NOMO-1 (cell line): ENCODE results near the gene TMEM45B.
"Not testable (repeated sequence)": the region's sequence is repeated elsewhere in the genome, so short reads cannot be mapped to it uniquely, and the experiment has no call there.

ENCODE experiments used
- DNase-seq, 2 experiments: peaks; one replicate each; lab custom pipeline; 2025; ENCODE audit not compliant: unreplicated experiment in 2 of 2; lab: John Stamatoyannopoulos, UW

TMEM45B gene

DNA sequence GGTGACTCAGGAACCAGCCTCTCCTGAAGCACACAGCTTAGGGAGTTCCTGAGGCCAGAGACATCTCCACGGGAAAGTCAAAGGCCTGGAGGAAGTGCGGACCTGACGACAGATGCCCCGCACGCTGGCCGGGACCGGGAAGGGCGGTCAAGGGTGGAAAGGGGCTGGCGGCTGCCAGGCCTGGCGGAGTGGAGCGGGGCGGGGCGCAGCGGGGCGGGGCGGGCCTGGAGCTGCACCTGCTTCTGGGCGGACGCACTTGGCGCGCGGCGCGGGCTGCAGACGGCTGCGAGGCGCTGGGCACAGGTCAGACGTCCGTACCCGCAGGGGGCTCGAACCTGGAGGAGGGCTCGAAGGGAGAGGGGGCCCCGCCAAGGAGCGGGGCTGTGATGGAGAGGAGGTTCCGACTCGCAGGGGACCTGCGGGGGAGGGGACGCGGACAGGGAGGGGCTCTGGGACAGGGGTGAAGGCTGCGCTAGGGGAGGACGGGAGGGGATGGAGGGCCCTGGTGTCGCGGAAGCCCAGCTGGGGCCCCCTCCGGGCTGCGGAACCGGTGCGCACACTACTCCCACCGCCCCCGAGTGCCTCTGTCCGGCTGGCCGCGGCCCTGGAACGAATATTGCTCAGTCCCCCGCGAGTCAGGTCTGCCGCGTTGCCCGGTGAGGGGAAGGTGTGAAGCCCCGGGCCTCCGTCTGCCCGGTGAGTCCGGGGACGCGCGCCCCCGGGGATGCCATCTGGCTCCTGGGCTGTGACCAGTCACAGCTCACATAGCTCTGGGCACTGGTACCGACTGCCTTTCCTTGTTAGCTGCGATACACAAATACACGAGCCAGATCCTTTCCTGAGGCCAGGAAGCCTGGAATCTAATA is at the start of gene TMEM45B:
Gene TMEM45B (plus strand): TSS at position 253 of the 866 bp plus-strand sequence. CDS start 36,635 bp downstream, outside the sequence.
- DNase-seq = no peak

DNA sequence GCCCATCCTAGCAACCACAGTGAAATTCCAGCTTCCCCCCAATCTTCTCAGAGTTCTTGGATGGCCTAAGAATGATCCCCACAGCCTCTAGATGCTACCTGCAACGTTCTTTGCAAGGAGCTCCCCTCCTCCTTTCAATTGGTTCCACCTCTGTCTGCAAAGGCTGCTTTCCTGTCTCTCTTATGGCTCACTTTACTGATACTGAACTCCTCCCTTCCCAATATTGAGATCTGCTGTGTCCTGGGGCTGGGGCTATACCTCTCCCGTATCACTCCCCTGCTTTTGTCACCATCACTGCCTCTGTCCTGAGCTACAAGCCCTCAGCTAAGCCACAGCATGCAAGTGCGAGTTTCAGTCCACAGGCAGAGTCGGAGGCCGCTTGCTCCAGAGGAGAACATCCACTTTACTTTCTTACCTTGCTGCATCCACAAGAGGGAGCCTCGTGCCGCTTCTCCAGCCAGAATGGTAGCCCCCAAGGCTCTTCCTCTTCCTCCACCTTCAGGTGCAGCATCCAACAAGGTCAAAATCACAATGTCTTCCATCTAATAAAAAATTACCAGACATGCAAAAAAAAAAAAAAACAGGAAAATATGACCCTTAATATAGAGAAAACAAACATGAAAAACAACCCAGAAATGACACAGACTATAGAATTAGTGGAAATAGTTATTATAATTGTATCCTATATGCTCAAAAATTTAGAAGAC is 48.6 kb upstream of the TMEM45B start:
- peak; percentile 7 to 46 for DNase-seq

DNA sequence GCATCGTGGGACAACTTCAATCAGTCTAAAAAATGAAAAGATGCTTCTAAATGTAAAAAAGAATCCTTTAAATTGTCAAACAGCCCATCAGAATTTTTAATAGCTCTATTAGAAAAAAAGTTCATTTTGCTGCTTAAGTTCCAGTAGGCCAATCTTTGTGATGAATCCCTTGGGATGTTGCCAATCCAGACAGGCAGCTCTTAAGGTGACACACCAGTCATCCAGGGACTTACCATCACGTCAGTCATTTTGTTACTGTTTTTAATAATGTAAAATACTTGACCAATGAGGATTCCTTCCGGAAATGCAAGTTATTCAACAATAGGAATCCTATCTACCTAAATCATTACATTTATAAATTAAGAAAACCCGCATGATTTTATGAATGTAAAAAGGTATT is 47.8 kb upstream of the TMEM45B start:
- DNase-seq = no peak

DNA sequence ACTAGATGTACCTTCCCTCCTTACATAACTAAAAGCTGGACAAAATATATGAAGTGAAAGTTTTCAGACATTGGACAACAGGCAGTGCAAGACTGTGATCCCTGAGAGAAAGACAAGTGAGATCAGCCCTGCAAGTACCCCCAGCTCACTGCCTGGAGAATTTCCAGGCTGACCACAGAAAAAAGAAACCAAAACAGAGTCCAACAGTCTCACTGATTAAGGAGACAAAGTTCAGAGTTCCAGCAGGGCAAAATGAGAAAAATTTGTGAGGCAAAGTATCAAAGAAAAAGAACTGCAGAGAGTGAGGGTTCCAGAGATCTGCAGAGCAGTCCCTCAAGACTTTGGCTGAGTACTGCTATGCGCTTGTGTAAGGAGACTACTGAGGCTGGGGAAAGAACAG is 47.3 kb upstream of the TMEM45B start:
- no peak for DNase-seq

DNA sequence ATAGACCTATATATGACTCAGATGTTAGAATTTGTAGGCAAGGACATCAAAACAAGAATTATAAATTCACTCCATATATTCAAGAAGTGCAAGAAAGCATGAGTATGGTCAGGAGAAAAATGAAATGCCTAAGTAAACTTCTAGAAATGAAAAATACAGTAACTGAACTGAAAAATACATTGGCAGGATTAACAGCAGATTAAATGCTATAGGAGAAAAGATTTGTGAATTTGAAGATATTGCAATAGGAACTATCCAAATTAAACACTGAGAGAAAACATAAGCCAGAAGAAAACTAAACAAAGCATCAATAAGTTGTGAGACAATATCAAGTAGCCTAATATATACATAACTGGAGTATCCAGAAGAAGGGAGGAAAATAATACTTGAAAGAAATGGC is 46.6 kb upstream of the TMEM45B start:
- DNase-seq = no peak

DNA sequence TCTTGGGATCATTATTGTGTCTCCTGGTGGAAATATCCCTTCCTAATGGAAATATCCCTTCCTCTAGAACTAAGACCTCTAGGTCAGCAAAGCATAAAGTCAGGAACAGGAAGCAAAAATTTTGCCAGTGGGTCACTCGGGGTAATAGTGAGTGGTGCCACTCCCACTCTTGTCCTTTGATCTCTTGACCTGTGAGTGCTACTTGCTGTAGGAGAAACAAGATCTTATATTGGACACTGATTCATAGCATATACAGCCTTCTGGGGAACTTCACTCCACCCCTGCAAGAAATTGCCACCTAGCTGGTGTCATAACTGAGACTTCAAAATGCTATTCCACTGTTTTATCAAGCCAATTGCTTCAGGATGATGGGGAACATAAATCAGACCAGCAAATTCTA is 44.7 kb upstream of the TMEM45B start:
- no peak for DNase-seq

DNA sequence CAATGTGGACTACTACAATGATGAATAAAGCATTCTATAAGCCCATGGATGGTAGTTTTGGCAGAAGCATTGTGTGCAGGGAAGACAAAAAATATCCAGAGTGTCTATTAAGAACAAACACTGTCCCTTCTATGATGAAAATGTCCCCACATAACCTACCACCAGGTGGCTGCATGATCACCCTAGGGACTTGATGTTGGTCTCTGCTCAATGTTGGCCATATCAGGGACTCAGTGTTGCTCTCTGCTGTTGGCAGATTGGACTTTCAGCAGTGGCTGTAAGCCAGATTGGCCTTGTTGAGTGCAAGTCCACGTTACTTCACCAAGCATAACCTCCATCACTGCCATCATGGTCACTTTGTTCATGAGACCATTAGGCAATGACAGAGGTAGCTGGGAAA is 44.2 kb upstream of the TMEM45B start:
- DNase-seq = not testable (repeated sequence)

DNA sequence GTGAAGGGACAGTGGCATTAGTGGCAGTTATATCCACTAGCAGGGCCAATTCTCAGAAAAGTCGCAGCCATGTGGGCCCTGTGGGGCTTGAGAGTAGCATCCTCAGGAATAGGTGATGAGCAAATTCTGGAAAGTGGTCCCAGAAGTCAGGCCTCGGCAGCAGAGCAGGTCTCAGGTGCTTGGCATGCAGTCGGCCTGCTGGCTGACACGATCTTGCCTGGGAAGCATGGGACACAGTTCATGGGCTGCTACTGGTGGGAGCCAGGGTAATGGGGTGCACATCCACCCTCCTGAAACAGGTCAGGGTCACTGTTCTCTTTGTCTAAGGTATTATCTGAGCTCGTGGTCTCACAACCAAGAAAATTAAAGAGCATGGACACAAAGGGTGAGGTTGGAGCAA is 36.8 kb upstream of the TMEM45B start:
- no peak for DNase-seq

DNA sequence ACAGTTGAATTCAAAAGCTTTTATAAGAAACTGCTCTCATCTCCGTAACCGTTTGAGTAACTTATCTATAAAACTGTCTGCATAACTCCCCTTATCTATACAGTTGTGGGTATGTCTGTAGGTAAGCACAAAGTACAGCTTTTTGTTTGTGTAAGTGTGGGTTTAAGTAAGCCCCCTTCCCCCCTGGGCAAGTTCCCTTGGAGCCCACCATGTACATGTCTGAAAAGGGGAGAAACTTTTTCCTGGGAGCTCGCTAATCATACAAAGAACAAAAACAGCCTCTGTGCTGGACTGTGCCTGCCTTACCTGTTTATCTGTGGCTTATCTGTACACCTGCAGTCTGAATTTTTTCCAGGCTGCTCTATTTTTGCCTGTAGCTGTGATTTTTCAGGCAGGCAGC is 36.3 kb upstream of the TMEM45B start:
- DNase-seq = no peak

DNA sequence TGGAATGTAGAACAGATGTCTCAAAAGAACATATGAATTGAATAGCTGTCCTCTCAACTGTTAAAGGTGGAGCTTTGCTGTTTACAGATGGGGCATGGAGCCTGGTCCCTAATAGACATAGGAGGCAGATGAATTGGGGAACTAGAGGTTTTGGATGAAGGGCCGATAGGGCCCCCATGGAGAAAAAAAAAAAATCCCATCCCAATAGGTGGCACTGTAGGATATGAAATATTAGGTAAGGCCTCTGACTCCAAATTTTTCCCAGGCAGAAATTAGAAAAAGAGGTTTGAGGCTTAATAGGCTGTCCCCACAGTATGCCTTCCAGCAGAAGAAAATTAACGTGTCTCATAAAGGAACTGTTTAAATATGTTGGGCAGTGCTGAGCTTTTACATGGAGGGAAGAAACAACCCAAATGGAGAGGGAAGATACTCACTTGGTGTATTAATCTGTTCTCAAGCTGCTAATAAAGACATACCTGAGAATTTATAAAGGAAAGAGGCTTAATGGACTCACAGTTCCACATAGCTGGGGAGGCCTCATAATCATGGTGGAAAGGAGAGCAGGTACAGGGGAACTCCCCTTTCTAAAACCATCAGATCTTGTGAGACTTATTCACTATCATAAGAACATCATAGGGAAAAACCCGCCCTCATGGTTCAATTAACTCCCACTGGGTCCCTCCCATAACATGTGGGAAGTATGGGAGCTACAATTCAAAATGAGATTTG is 30.1 kb upstream of the TMEM45B start:
- peak; percentile 33 to 47 for DNase-seq

DNA sequence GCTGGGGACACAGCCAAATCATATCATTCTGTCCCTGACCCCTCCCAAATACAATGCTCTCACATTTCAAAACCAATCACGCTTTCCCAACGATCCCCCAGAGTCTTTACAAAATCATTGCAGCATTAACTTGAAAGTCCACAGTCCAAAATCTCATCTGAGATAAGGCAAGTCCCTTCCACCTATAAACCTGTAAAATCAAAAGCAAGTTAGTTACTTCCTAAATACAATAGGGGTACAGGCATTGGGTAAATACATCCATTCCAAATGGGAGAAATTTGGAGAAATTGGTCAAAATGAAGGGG is 29.6 kb upstream of the TMEM45B start:
- DNase-seq = not testable (repeated sequence)

DNA sequence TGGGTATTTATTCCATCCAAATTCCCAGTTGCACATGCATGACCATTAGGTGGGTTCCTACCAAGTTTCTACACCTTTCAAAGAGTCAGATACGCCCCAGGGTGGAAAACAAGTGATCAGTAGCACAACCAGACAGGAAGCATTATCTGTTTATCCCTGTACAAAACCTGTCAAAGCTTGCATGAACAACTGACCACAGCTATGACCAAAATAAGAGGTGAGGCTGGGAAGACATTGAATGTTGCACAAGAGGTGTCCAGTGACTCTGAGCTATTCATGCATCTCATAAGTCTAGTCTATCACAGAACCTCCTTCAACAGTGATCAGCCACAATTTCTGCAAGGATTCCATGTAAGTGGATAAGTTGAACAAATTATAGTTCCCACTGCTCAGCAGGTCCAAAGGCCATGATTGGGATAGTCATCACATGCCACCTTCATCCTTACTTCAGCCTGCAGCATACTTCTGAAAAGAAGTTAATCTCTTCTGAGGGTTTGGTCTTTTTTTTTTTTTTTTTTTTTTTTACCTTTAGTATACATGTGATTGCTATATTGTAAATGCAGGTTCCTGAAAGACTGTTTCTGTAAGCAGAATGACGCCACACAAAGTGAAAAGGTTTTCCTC is 28.0 kb upstream of the TMEM45B start:
- DNase-seq = no peak

DNA sequence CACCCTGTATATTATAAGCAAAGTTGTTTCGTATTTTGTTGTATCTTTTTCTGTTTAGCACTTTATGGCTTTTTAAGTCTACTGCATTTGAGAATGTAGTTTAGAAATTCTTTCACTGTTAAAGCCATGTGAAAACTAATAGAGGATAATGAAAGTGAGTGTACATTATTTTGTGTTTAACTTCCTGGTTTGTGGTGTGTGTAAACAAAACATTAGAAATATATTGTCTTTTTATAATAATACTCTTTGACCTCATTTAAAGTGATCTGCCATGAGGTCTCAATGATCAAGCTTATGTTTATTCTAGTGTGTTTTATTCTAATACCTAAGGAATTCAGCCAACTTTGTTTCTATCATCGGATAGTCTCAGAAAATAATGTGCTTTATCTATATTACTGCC is 27.4 kb upstream of the TMEM45B start:
- no peak for DNase-seq

DNA sequence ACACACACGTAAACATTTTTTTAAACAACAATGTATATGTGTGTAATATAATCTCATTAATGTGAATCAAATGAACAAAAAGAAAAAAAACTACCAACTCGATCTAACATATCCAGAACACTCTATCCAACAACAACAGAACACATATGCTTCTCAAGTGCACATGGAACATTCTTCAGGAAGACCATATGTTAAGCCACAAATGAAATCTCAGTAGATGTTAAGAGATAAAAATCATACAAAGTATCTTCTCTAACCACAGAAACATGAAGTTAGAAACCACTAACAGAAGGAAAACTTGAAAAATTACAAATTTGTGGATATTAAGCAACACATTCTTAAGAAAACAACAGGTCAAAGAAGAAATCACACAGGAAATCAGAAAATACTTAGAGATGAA is 25.5 kb upstream of the TMEM45B start:
- DNase-seq = peak in 1 of 2 experiments; percentile 26

DNA sequence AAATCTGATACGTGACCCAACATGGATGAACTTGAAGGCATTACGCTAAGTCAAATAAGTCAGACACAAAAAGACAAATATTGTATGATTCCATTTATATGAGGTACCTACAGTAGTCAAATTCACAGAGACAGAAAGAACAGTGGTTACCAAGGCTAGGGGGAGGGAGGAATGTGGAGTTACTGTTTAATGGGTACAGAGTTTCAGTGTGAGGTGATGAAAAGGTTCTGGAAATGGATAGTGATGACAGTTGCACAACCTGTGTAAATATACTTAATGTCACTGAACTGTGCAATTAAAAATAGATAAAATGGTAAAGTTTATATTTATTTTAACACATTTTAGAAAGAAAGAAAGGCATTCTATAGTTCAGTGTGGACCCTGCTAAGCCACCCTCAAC is 24.1 kb upstream of the TMEM45B start:
- no peak for DNase-seq

DNA sequence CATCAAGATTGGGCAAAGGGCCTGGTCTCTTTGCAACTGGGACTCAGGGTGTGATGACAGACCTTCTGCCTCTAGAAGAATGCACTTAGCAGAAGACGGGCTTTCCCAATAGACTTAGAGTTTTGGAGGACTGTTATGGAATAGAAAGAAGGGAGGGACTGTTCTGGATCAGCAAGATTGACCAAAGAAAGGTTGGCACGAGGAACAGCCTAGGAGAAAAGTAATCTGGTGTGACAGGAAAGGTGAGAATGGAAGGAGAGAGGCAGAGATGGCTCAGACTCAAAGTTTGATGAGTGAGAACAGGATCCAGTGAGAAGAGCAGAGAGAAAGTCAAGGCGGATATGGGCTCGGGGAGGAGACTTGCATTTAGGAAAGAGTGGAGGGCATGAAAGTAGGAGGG is 23.0 kb upstream of the TMEM45B start:
- no peak for DNase-seq

DNA sequence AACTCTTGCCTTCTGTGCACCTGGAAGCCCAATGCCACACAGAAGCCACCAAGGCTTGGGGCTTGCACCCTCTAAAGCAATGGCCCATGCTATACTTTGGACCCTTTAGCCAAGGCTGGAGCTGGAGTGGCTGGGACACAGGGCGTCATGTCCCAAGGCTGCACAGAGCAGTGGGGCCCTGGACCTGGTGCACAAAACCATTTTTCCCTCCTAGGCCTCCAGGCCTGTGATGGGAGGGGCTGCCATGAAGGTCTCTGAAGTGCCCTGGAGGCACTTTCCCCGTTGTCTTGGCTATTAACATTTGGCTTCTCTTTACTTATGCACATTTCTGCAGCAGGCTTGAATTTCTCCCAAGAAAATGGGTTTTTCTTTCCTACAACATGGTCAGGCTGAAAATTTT is 20.6 kb upstream of the TMEM45B start:
- no peak for DNase-seq

DNA sequence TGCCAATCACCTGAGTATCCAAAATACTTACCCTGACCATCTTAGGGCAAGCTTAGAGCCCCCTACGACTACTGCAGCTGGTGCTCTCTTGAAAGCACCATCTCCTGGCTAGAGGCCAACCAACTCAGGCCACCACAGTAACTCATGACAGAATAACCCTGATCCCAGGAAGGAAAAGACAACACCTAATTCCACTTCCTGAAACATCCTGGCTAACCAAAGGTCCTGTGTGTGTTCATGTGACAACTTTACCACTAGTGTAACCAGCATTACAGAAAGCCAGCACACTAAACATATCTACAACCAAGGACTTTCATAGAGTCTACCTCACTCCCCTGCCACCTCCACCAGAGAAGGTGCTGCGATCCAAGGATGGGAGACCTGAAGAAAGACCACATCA is 17.4 kb upstream of the TMEM45B start:
- no peak for DNase-seq

DNA sequence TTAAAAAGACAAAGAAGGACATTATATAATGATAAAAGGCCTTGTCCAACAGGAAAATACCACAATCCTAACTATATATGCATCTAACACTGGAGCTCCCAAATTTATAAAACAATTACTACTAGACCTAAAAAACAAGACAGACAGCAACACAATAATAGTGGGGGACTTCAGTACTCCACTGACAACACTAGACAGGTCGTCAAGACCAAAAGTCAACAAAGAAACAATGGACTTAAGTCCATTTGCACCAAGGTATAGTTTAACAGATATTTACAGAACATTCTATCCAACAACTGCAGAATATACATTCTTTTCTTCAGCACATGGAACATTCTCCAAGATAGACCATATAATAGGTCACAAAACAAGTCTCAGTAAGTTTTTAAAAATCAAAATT is 15.5 kb upstream of the TMEM45B start:
- not testable (repeated sequence) for DNase-seq

DNA sequence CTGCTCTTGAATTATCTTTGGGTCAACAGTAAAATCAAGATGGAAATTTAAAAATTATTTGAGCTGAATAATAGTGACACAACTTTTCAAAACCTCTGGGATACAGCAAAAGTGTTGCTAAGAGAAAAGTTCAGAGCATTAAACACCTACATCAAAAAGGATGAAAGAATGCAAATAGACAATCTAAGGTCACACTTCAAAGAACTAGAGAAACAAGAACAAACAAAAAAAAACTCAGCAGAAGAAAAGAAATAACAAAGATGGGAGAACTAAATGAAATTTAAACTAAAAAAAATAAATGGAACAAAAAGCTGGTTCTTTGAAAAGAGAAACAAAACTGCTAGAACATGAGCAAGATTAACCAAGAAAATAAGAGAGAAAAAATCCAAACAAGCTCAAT is 15.0 kb upstream of the TMEM45B start:
- DNase-seq = no peak

DNA sequence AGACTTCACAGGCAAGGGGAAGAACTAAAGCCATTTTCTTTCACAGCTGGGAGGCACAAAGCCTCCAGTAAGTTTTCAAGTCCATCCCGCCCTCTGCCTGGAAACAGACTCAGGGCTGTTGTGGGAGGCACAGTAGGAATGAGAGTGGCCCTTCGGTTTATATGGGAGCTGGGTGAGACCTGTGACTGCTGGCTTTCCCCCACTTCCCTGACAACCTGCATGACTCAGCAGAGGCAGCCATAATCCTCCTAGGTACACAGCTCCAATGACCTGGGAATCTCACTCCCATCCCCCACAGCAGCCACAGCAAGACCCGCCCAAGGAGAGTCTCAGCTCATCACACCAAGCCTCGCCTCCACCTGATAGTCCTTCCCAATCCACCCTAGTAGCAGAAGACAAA is 12.1 kb upstream of the TMEM45B start:
- no peak for DNase-seq
